Heart right ventricle (tissue), 16 donors: ENCODE results near the gene MTCH2. TPM values are rescaled to one million over a fixed set of nuclear protein-coding genes. Genes with fewer than 3 reads are reported as not detected.

ENCODE experiments used
- ATAC-seq, 8 donors: fragments of 200-7000 bp; cut with Tn5 transposase; one replicate each; pipeline ENCODE4 v1.9.1; 2020; ENCODE audit warnings: mild to moderate bottlenecking in 8 of 8, moderate library complexity in 8 of 8, moderate number of reproducible peaks in 1 of 8
- DNase-seq, 2 donors: peaks; one replicate each; pipeline ENCODE4 v3.0.0-alpha.2; 2020
- H3K27ac ChIP-seq, 10 donors: fragments of 200-600 bp; sonication (generic) in 2 of 10; one replicate each; pipeline versions ENCODE4 v1.5.0 to v1.8.0; 2020 to 2022; ENCODE audit warnings: mild to moderate bottlenecking in 3 of 10
- H3K27me3 ChIP-seq, 7 donors: fragments of 200-600 bp; one replicate each; pipeline ENCODE4 v1.8.0; 2021 to 2022; ENCODE audit warnings: mild to moderate bottlenecking in 2 of 7
- H3K36me3 ChIP-seq, 9 donors: fragments of 200-600 bp; sonication (generic) in 1 of 9; one replicate each; pipeline versions ENCODE4 v1.5.0 to v1.8.0; 2020 to 2022; ENCODE audit warnings: mild to moderate bottlenecking in 2 of 9
- H3K4me1 ChIP-seq, 9 donors: fragments of 200-600 bp; sonication (generic) in 1 of 9; one replicate each; pipeline versions ENCODE4 v1.5.0 to v1.8.0; 2020 to 2022; ENCODE audit warnings: mild to moderate bottlenecking in 4 of 9
- H3K4me3 ChIP-seq, 10 donors: fragments of 200-600 bp; sonication (generic) in 2 of 10; one replicate each; pipeline versions ENCODE4 v1.5.0 to v1.8.0; 2020 to 2022; ENCODE audit warnings: mild to moderate bottlenecking in 7 of 10, moderate library complexity in 2 of 10
- H3K9me3 ChIP-seq, 11 donors: fragments of 200-600 bp in 10 of 11; sonication (generic) in 2 of 11; one replicate each; pipeline versions ENCODE4 v1.5.0 to v1.8.0; 2013 to 2022; ENCODE audit warnings: mild to moderate bottlenecking in 2 of 11, control low read depth in 1 of 11, moderate library complexity in 1 of 11
- CTCF ChIP-seq, 9 donors: fragments of 200-600 bp; sonication (generic) in 2 of 9; IDR thresholded peaks; one replicate each; pipeline versions ENCODE4 v1.5.0 to v1.8.0; 2021 to 2022; ENCODE audit warnings: antibody characterized with exemption in 9 of 9, mild to moderate bottlenecking in 5 of 9, moderate library complexity in 1 of 9
- WGBS, 2 donors: extraction: QIAGEN DNeasy Blood & Tissue Kit; methylation state at CpG; one replicate each; pipeline ENCODE4 v1.1.7; 2013; ENCODE audit warnings: inconsistent platforms in 1 of 2; 5-methylcytosine and 5-hydroxymethylcytosine counted together
- intact Hi-C, 10 donors: fragments of 100-400 bp; cut with DNase I; formaldehyde crosslinking; loops; one replicate each; pipeline versions ENCODE4 v1.11.1 to v1.14.2; 2022
- polyA plus RNA-seq, 2 donors: library from polyadenylated mRNA; stranded (reverse); fragments of 200-250 nt; gene quantifications; one replicate each; pipeline ENCODE4 v1.2.3, GENCODE V29; 2013
- total RNA-seq, 10 donors: library from RNA; stranded (reverse); fragmentation: NEBNext Ultra II Directional in 3 of 10; extraction: Animal tissue kit (Norgen Biotek cat#: 25700) in 3 of 10; gene quantifications; one replicate each; pipeline versions ENCODE4 v1.2.1 to v1.2.4, GENCODE V29; 2021 to 2023
- donor health status: Arrhythmogenic right ventricular cardiomyopathy.
- donor health status: ischemic (EF 13 %, LVEDD 7.1; RV severe dilation, severe dysfunction).
- donor health status: healthy with polysubstance abuse.
- donor health status: DM: no; HTN: yes; CAD: no.
- donor health status: DM: no; HTN: no; CAD: no.
- donor health status: ischemic (EF 25% LVEDD 6.9; RV normal size, moderate dysfunction).
- donor health status: ischemic (EF 25% LVEDD 5.7; RV mildly dilated, moderate dysfunction).
- donor health status: healthy.
- donor health status: DM: yes; HTN: yes; CAD: no.
- donor health status: Ischemic cardiomyopathy.
- donor health status: ischemic (EF 35%, LVEDD 5.7; RV mildly dilated, moderate dysfunction).
- donor health status: nonischemic (EF 11% LVEDD 7.7; RV severe dilation, severe dysfunction).
- donor health status: DM: yes; HTN: yes; CAD: no.
- donor health status: PGD.
- donor health status: ischemic (EF 29% LVEDD 5.4; RV normal size, mild dysfunction).
- donor health status: nonischemic (EF 23%, LVEDD 6.1; RV moderate dilation, normal function).

Gene MTCH2
- total and polyA plus RNA-seq, 12 donors: 23.8 to 137 (median 104) TPM

GRCh38 chr11:47587723-47588326 is 54.5 kb downstream of the MTCH2 start:
- Histone ChIP-seq H3K36me3 (peaks cover 0 to 26% (median 21%) of the 10 kb centered on the region in 9 donors), H3K27me3 (peaks cover 0 to 39% (median 23%) of the 10 kb centered on the region in 7 donors), H3K4me1 (peaks cover 0 to 27% (median 10%) of the 10 kb centered on the region in 9 donors), H3K4me3 (peak overlapping the region in 1 of 10 donors; percentile 28), H3K27ac (peak overlapping the region in 2 of 10 donors; percentile 9 to 56), H3K9me3 (no peaks in the 10 kb centered on the region)
- no peak for TF ChIP-seq CTCF (IDR thresholded peaks at IDR 0.05)
- peak; percentile 18 to 57 (median 48) for ATAC-seq
- intact Hi-C loops: loop anchor here in 1 of 10 donors (10.0 kb wide), 1 partner anchor 747 kb away; no protein-coding TSS in a partner anchor
- peak; percentile 37 to 48 for DNase-seq
- WGBS, 2 donors: 81% methylated on average over 14 of the region's 14 CpGs

DNA sequence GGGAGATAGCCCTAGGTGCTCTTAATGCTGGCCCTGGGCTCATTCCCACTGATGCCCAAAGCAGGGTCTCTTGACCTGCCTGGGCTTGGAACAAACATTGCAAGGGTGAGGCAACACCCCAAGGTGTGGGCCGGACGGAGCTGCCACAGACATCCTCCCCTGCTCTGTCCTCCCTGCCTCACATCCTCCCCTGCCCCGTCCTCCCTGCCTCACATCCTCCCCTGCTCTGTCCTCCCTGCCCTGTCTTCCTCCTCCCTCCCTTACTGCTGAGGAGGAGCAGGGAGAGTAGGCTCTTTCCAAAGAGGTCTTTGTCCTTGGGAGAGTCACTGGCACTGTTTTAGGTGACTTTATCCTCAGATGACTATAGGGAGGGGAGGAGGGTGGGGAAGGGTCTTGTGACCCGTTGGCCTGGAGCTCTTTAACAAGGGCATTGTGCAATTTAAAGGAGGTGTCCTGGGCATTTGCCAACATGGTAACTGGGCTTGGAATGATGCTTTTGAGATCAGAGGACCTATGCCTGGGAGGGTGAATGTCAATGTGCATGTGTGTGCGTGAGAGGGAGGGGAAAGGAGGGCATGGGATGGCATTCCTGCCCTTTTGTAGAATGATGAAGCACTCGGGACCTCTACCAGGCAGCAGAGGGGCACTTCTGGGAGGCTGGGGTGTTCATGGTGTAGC is 55.2 kb downstream of the MTCH2 start:
- Histone ChIP-seq H3K4me3 (no peak overlapping the region), H3K27ac (peak overlapping the region in 4 of 10 donors; percentile 9 to 56 (median 38)), H3K9me3 (no peaks in the 10 kb centered on the region), H3K36me3 (peaks cover 0 to 33% (median 28%) of the 10 kb centered on the region in 9 donors), H3K27me3 (peaks cover 0 to 33% (median 16%) of the 10 kb centered on the region in 7 donors), H3K4me1 (peaks cover 0 to 27% (median 10%) of the 10 kb centered on the region in 9 donors)
- intact Hi-C loops: loop anchor here in 1 of 10 donors (10.0 kb wide), 1 partner anchor 748 kb away; no protein-coding TSS in a partner anchor
- ATAC-seq: no peak
- WGBS, 2 donors: 65 to 70% methylated on average over 6 of the region's 6 CpGs
- TF ChIP-seq CTCF (IDR thresholded peaks at IDR 0.05): no peak
- no peak for DNase-seq

- Histone ChIP-seq H3K4me3 (no peak within 1 kb of the TSS), H3K27me3 (peaks cover 0 to 25% (median 14%) of the 10 kb centered on the region in 7 donors), H3K4me1 (peaks cover 0 to 27% (median 10%) of the 10 kb centered on the region in 9 donors), H3K9me3 (no peaks in the 10 kb centered on the region), H3K27ac (peak within 1 kb of the TSS in 6 of 10 donors; percentile 9 to 56 (median 40)), H3K36me3 (peaks cover 0 to 42% (median 37%) of the 10 kb centered on the region in 9 donors)
- intact Hi-C loops: loop anchor here in 1 of 10 donors (10.0 kb wide), 1 partner anchor 749 kb away; no protein-coding TSS in a partner anchor
- TF ChIP-seq CTCF (IDR thresholded peaks at IDR 0.05): no peak
- WGBS, 2 donors: 64 to 65% methylated on average over 12 of the region's 12 CpGs
- DNase-seq: no peak
- ATAC-seq: peak in 6 of 8 donors; percentile 17 to 83 (median 50)
Measured at GRCh38 chr11:47586098-47586855, 56.1 kb downstream of the MTCH2 start, which contains the start of gene FAM180B. Gene FAM180B (plus strand): TSS chr11:47586678. CDS start chr11:47586769, 91 bp downstream.

DNA sequence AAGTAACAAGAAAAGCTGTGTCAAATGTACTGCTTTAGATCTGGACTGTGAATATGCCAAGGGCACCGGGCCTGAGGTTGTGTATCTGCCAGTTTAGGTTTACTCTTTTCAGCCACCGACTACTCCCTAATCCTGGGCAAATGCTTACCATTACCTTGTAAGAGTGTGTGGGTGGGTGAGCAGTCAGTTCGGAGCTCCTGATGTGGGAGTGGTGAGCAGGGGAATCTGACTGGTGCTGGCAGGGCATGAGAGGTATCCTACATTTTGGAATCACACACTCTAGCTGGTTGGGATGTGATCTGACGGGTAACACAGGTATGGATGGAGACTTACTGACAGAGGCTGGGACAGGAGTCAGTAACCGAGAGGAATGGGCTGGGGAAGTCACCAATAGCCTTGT is 58.5 kb downstream of the MTCH2 start:
- no peaks in the 10 kb centered on the region for H3K9me3 ChIP-seq
- DNase-seq (no peak), ATAC-seq (no peak)
- H3K27me3 ChIP-seq: peaks cover 0 to under 1% (median 0%) of the 10 kb centered on the region in 7 donors
- 90 to 93% methylated on average over 5 of the region's 5 CpGs for WGBS, 2 donors
- no peak overlapping the region for H3K27ac ChIP-seq
- no peak overlapping the region for H3K4me3 ChIP-seq
- peaks cover 0 to 54% (median 47%) of the 10 kb centered on the region in 9 donors for H3K36me3 ChIP-seq
- TF ChIP-seq CTCF (IDR thresholded peaks at IDR 0.05): no peak
- intact Hi-C loops: loop anchor here in 1 of 10 donors (10.0 kb wide), 1 partner anchor 751 kb away; no protein-coding TSS in a partner anchor
- H3K4me1 ChIP-seq: peaks cover 0 to 35% (median 23%) of the 10 kb centered on the region in 9 donors
